Breast epithelium (tissue), 4 donors: ENCODE results near the gene EIF2S1. TPM values are rescaled to one million over a fixed set of nuclear protein-coding genes. Genes with fewer than 3 reads are reported as not detected.
"Not testable (repeated sequence)": the region's sequence is repeated elsewhere in the genome, so short reads cannot be mapped to it uniquely, and the experiment has no call there.

Experiments used
- DNase-seq, 2 donors: peaks; one replicate each; pipeline ENCODE4 v3.0.0-alpha.2; 2019; ENCODE audit warnings: low spot score in 2 of 2
- H3K27ac ChIP-seq, 2 donors: fragments of 200-600 bp; sonication (generic) in 1 of 2; one replicate each; pipeline ENCODE4 v1.5.1; 2016 to 2019; ENCODE audit warnings: mild to moderate bottlenecking in 1 of 2
- H3K27me3 ChIP-seq, 2 donors: fragments of 200-600 bp; sonication (generic) in 1 of 2; one replicate each; pipeline versions ENCODE4 v1.5.1 to v1.6.0; 2017 to 2019; ENCODE audit warnings: control low read depth in 1 of 2, mild to moderate bottlenecking in 1 of 2
- H3K36me3 ChIP-seq: fragments of 200-600 bp; one replicate; pipeline ENCODE4 v1.5.1; 2019
- H3K4me1 ChIP-seq, 2 donors: fragments of 200-600 bp; sonication (generic); one replicate each; pipeline ENCODE4 v1.5.1; 2016 to 2019; ENCODE audit warnings: control low read depth in 1 of 2
- H3K4me3 ChIP-seq, 3 donors: fragments of 200-600 bp; sonication (generic); 1 replicate in 2 of 3; 2 replicates in 1 of 3; pipeline ENCODE4 v1.5.1; 2016 to 2019; ENCODE audit warnings: mild to moderate bottlenecking in 3 of 3, moderate library complexity in 2 of 3
- H3K9me3 ChIP-seq, 2 donors: fragments of 200-600 bp; sonication (generic) in 1 of 2; one replicate each; pipeline ENCODE4 v1.5.1; 2016 to 2019; ENCODE audit warnings: control low read depth in 1 of 2
- CTCF ChIP-seq, 3 donors: fragments of 450-650 bp; IDR thresholded peaks; one replicate each; pipeline ENCODE4 v1.5.1; 2016 to 2017; ENCODE audit warnings: antibody characterized with exemption in 3 of 3, mild to moderate bottlenecking in 3 of 3, moderate library complexity in 3 of 3
- POLR2A ChIP-seq: fragments of 450-650 bp; IDR thresholded peaks from one replicate; pipeline ENCODE4 v1.6.1; 2016; ENCODE audit warnings: antibody characterized with exemption, mild to moderate bottlenecking, moderate library complexity
- POLR2AphosphoS5 ChIP-seq, 3 donors: sonication (generic); formaldehyde crosslinking; IDR thresholded peaks; one replicate each; pipeline ENCODE4 v1.6.1; 2017; ENCODE audit warnings: antibody characterized with exemption in 3 of 3
- intact Hi-C: fragments of 100-400 bp; cut with DNase I; formaldehyde crosslinking; loops from one replicate; pipeline ENCODE4 v1.15.1; 2023; ENCODE audit warnings: low total_unique reads
- total RNA-seq, 3 donors: library from RNA; depleted of rRNA; stranded (reverse); fragments of >200 nt; gene quantifications; one replicate each; pipeline ENCODE4 v1.1.0, GENCODE V29; 2016

Gene EIF2S1
- total RNA-seq, 3 donors from 2014 or later: 63.9 to 107 (median 89.4) TPM

DNA sequence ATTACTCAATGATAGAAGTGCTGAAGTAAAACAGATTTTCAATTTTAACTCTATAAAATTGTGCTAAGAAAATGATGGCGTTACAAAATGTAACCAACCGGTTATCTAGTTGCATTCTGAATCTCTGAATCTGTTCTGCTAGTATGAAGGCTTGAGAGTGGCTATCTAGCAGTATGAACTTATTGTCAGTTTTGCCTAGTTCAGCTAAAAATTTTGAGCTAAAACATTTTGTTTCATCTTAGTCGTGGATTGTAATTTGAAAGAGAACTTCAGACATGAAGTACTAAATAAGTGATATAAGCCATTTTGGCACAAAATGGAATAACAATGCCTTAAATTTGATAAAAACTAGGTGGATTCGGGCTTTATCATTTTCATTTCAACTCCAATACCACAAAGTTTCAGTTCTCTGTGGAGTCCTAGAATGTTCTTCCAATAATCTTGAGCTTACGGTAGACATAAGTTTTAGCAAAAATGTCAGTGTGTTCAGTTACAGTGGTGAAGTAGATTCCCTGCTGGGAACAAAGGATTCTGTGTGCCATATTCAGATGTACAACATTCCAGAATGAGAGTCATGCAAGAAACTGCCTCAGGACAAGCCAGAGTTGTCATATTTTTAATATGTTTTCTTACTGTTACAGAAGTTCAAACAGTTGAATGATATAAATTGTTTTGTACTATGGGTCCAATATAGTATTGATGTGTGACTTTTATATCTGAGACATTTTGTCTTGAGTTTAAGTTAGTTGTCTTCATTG lies 28.6 kb upstream of the EIF2S1 start:
- peaks cover 6% of the 10 kb centered on the region for H3K36me3 ChIP-seq
- intact Hi-C loops: no loop called here
- TF ChIP-seq POLR2AphosphoS5 (IDR thresholded peaks at IDR 0.05): no peak
- no peak for TF ChIP-seq CTCF (IDR thresholded peaks at IDR 0.05)
- TF ChIP-seq POLR2A: no peak
- H3K27ac ChIP-seq: peak overlapping the region; percentile 29 to 56
- no peaks in the 10 kb centered on the region for H3K4me1 ChIP-seq
- no peak for DNase-seq
- no peaks in the 10 kb centered on the region for H3K9me3 ChIP-seq
- no peaks in the 10 kb centered on the region for H3K27me3 ChIP-seq
- H3K4me3 ChIP-seq: no peak overlapping the region

- Histone ChIP-seq H3K27me3 (no peaks in the 10 kb centered on the region), H3K4me1 (no peaks in the 10 kb centered on the region), H3K9me3 (no peaks in the 10 kb centered on the region), H3K27ac (peak overlapping the region in 1 of 2 donors; percentile 56), H3K36me3 (peaks cover 6% of the 10 kb centered on the region), H3K4me3 (no peak overlapping the region)
- TF ChIP-seq POLR2AphosphoS5 (IDR thresholded peaks at IDR 0.05) (no peak), POLR2A (no peak), CTCF (IDR thresholded peaks at IDR 0.05) (no peak)
- intact Hi-C loops: no loop called here
- no peak for DNase-seq
Observed at GRCh38 chr14:67332468-67332867, 27.7 kb upstream of the EIF2S1 start.

DNA sequence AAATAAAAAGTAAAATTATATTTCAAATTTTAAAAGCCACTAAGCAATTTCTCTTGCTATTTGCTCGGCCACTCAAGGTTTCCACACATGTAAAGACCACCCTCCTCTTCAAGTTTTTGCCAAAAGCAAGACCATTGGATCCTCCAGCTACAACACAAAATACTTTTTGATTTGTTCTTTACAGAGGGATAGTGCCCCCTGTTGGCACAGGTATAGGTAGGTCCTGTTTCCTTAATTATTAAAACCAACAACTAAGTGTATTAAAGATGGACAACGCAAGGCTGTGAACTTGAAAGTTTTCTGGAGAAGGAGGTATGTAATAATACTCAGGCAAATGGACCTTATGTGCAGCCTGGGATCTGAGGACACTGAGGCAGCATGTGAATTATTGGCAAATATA lies 24.3 kb upstream of the EIF2S1 start:
- no peaks in the 10 kb centered on the region for H3K9me3 ChIP-seq
- H3K27me3 ChIP-seq: no peaks in the 10 kb centered on the region
- TF ChIP-seq POLR2AphosphoS5 (IDR thresholded peaks at IDR 0.05) (no peak), CTCF (IDR thresholded peaks at IDR 0.05) (no peak), POLR2A (no peak)
- H3K4me3 ChIP-seq: no peak overlapping the region
- peaks cover 6% of the 10 kb centered on the region for H3K36me3 ChIP-seq
- no peak for DNase-seq
- no peaks in the 10 kb centered on the region for H3K4me1 ChIP-seq
- H3K27ac ChIP-seq: no peak overlapping the region
- intact Hi-C loops: no loop called here

GRCh38 chr14:67341231-67341630 lies 18.9 kb upstream of the EIF2S1 start:
- DNase-seq, H3K4me1 ChIP-seq, H3K9me3 ChIP-seq, H3K36me3 ChIP-seq, H3K27ac ChIP-seq, H3K27me3 ChIP-seq, intact Hi-C loops, H3K4me3 ChIP-seq: not testable (repeated sequence)

DNA sequence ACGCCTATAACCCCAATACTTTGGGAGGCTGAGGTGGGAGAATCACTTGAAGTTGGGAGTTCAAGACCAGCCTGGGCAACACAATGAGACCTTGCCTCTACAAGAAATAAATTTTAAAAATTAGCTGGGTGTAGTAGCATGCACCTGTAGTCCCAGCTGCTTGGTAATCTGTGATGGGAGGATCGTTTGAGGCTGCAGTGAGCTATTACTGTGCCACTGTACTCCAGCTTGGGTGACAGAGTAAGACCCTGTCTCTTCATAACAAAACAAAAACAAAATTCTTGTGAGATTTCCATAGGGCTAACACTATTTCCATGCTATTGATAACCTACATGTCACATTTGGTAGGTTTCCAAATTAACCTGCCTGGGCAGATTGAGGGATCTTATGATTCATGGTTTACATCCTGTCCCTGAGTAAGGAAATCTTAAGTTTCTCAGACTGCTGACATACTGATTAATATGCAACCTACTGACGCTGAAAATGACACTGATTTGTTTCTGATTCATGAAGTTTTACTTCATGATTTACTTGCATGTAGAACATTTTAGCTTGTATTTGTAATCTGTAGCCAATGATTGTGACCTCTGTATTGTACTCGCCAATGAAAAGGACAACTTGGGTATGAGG lies 16.4 kb upstream of the EIF2S1 start:
- intact Hi-C loops: no loop called here
- DNase-seq: no peak
- Histone ChIP-seq H3K4me3 (no peak overlapping the region), H3K9me3 (no peaks in the 10 kb centered on the region), H3K27me3 (no peaks in the 10 kb centered on the region), H3K27ac (no peak overlapping the region), H3K4me1 (no peaks in the 10 kb centered on the region), H3K36me3 (no peaks in the 10 kb centered on the region)
- no peak for TF ChIP-seq CTCF (IDR thresholded peaks at IDR 0.05)
- no peak for TF ChIP-seq POLR2AphosphoS5 (IDR thresholded peaks at IDR 0.05)
- TF ChIP-seq POLR2A: no peak
